GM08714 (cell line): ENCODE measurements around the gene SERINC5.
"Not testable (repeated sequence)": the region's sequence is repeated elsewhere in the genome, so short reads cannot be mapped to it uniquely, and the experiment has no call there.

Source experiments
- H3K4me3 ChIP-seq: fragments of 200-500 bp; sonication (Bioruptor generic); 2 replicates; pipeline ENCODE4 v1.5.1; 2014; ENCODE audit warnings: mild to moderate bottlenecking, low read length, inconsistent platforms
- ZNF274 ChIP-seq: IDR thresholded peaks from 2 replicates; pipeline ENCODE4 v1.6.1; 2012; ENCODE audit warnings: mild to moderate bottlenecking, low read depth, low read length

The SERINC5 gene

DNA sequence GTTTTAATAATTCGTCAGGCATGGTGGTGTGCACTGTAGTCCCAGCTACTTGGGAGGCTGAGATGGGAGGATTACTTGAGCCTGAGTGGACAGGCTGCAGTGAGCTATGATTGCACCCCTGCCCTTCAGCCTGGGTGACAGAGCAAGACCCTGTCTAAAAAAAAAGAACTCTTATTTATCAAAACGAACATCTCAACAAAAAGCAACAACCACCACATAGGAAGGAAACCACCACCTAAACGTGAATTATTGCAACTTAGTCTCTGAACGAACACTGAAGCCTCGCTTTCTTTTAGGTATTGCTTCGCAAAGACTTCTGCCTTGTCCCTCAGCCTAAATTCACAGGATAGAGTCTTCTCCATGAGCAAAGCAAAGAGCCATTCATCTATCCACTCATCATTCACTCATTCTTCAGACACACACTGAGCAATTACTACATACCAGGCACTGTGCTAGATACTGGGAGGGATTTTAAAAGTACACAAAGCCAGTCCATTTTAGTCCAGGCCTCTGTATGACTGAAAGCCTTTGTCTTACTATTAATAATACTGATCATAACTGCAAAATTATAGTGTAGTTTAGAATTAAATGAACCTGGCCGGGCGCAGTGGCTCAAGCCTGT, 163.3 kb downstream of the SERINC5 start:
- no peak overlapping the region for H3K4me3 ChIP-seq
- no peak for TF ChIP-seq ZNF274

DNA sequence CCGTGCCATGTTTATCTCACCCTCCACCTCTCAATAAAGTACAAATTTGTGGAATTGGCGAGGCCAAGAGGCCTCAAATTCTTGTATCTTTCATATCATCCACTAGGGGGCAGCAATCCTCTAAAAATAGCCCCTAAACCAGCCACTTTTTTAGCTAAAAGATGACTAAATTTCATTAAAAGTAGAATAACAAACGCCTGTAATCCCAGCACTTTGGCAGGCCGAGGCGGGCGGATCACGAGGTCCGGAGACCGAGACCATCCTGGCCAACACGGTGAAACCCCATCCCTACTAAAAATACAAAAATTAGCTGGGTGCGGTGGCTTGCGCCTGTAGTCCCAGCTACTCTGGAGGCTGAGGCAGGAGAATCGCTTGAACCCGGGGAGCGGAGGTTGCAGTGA, 164.1 kb downstream of the SERINC5 start:
- H3K4me3 ChIP-seq: not testable (repeated sequence)

DNA sequence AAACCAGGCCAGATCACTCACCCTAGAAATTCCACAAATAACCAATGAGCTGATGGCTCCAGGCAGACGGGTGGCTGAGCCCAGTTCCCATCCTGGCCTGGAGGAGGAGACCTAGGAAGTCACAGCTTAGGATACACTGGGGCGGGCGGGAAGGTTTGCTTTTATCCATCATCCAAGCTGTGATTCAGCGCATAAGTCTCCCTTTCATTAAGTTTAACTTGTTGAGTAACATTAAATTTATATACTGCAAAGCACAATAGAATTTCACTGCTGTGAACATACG, 165.0 kb downstream of the SERINC5 start:
- no peak for TF ChIP-seq ZNF274
- no peak overlapping the region for H3K4me3 ChIP-seq

DNA sequence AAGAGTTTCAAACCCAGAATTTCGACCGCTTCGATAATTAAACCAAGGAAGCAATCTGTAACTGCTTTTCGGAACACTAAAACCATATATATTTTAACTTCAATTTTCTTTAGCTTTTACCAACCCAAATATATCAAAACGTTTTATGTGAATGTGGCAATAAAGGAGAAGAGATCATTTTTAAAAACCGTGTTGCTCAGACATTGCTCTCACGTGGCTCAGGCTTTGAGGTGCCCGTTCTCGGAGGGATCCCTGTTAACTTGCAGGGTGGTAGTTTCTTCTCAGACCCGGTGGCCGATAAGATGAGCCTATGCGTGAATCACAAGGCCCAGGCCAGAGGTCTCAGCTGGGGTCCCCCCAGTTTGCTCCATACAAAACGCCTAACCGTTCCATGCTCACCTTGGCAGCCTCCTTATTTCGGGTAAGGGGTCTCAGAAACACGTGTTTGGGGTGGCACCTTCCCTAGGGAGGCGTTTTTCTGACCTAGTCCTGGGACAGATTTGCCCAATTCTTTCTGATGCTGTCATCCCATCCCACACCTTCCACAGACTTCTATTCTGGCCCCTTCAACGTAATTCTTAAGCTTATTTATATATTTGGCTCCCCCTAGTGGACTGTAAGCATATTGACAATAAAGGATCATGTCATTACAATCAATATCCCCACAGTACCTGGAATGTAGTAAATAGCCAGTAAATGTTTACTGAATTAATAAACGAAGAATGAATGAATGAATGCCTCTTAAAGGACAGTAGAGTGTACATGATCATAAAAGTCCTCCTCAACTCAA, 172.6 kb downstream of the SERINC5 start:
- no peak for TF ChIP-seq ZNF274
- H3K4me3 ChIP-seq: peak overlapping the region; percentile 7; the same call in 1 of the 2 replicates

DNA sequence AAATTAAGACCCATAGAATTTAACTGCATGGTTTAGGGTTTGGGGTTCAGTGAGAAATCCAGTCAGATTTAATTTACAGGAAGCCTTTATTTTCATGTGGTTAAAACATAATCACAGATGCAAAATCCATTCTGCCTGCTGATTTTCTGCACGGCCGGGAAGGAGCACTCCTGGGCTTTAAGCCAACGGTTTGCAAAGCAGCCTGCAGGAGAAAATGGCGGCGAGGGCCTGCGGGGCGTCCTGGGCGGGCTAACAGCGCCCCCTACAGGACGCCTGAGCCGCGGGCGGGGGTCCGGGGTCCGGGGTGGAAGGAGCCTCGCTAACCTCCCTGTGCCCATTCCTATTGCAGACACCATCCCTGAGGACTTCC, 173.1 kb downstream of the SERINC5 start:
- H3K4me3 ChIP-seq: no peak overlapping the region
- no peak for TF ChIP-seq ZNF274

DNA sequence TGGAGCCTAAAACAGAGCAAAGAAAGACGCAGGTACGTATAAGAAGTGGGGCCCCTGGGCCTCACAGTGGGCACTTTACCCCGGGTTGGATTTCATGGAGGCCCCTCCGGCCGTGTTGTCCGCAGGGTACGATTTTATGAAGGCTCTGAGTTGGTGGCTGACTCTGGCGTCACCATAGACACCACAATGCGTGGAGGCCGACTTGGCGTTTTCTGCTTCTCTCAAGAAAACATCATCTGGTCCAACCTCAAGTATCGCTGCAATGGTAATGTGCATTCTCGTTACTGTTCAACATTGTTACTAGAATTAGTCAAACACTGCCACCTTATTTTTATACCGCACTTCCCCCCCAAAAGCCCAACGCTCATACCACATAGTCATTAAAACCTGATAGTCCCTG, 173.6 kb downstream of the SERINC5 start:
- no peak overlapping the region for H3K4me3 ChIP-seq
- no peak for TF ChIP-seq ZNF274

DNA sequence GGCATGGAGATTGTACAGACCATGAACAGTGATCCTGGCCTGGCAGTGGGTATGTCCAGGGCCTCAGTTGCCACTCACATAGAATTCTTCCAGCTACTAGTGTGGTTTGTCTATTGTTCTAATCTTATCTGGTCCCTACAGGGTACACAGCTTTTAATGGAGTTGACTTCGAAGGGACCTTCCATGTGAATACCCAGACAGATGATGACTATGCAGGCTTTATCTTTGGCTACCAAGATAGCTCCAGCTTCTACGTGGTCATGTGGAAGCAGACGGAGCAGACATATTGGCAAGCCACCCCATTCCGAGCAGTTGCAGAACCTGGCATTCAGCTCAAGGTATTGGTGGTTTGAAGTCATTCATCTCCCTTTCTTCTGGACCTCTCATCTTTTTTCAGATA, 176.9 kb downstream of the SERINC5 start:
- H3K4me3 ChIP-seq: no peak overlapping the region
- no peak for TF ChIP-seq ZNF274

DNA sequence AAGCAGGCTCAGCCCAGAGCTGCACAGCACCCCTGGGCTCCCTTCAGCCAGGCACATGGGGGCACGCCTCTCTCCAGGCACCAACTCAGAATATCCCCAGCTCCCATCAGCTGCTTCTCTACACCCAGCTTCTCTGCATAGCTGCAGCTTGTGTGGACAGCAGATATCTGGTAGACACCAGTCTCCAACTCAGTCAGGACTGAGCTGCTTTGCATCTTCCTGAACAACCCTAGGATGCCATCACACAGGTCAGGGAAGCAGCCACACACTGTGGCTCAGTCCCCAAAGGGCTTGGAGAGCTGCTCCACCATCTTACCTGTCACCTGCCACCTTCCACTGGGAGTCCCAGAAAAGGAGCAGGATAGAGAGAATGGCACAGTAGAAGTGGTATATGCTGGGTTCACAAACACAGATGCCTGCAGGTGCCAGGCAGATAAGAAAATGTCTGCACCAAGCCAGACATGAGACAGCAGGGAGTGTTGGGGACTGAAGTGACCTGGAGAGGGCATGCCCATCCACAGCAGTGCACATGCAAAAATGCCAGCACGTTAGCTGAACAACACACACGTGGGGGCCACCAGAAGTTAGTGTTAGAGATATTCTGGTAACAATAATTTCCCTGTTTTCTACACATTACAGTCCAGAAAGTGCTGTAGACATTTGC, 178.7 kb downstream of the SERINC5 start:
- no peak for TF ChIP-seq ZNF274
- H3K4me3 ChIP-seq: no peak overlapping the region

DNA sequence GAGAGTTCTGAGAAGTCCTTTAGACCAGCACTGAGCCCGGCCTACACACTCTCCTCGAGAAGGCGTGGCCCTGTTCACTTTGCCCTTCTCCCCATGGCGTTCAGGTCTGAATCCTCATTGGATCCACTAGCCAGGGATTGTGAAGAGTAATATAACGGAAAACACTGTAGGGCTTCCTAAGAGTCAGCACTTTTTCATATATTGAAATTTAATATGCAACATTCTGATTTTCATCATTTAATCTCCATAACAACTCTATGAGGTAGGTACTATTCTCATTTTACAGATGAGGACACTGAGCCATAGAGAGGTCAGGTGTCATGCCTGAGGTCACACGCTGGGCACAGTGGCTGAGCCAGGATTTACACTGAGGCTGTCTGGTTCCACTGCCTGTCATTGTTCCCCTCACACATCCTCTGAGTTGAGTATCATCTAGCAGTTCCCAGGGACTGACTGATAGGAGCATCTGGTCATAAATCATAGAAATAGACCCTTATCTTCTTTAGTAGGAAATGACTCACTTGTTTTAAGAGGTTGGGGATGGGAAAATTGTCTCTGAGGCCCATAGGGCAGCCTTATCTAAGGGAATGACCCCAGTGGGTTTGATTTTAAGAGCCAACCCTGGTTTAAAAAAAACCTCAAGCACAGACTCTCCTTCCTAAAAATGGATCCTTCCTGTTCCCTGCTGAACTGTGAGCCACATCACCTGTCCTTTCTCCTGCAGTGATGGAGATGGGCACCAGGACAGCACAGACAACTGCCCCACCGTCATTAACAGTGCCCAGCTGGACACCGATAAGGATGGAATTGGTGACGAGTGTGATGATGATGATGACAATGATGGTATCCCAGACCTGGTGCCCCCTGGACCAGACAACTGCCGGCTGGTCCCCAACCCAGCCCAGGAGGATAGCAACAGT, 179.5 kb downstream of the SERINC5 start:
- H3K4me3 ChIP-seq: no peak overlapping the region
- TF ChIP-seq ZNF274: no peak

DNA sequence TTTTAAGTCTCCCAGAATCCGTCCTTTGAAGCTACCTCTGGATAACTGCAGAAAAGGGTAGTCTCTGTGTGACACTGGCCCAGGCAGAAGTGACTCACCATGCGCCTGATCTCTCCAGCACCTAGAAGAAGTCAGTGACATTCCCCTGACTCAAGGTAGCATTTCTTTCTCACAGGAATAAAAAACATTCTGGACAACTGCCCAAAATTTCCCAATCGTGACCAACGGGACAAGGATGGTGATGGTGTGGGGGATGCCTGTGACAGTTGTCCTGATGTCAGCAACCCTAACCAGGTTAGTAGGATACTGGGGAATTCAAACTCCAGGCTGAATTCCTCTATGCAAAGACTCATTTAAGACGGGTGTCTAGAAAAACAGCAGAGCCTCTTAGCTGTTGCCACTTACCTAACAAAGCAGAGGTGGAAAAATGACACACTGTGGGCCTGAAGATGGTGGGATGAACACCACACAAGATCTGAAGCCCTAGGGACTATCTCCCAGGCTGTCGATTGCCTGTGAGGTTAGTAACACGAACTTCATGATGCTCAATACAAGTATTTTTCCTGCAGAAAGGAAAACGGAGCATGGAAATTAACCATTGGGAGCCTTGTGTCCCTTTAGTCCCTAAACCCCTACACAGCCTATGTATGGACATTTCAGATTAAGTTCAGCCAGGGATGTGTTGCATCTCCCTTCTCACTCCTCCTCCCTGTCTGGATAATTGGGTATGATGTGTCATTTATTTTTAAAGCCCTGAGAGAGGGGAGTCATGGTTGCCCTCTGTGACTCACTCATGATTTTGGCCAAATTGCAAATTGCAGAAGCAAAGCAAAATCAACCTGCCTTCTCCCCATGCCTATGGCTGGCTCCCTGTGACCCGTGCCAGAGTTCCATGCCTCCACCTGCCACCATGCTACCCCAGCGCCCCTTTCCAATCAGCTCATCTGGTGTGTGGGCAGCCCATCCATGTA, 183.5 kb downstream of the SERINC5 start:
- no peak overlapping the region for H3K4me3 ChIP-seq
- TF ChIP-seq ZNF274: no peak

DNA sequence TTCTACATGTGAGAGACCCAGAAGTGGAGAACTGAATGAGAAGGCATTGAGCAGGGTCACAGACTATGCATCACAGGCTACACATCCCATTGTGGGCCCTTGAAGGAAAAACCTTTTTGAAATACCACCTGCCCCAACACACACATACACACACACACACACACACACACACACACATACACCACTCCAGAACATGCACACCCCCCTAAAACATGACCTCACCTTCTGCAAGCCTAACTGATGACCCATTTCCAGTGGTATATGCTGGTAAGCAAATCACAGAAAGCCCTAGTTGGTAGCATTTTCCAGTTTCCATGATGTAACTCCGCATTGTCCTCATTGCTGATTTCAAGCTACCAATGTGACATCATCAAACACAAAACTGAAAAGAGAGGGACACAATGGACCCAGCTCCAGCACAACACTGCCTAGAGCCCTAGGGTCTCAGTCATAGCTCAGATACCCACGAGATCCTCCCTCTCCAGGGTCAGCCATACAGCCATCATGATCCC, 184.3 kb downstream of the SERINC5 start:
- no peak for TF ChIP-seq ZNF274
- H3K4me3 ChIP-seq: no peak overlapping the region

DNA sequence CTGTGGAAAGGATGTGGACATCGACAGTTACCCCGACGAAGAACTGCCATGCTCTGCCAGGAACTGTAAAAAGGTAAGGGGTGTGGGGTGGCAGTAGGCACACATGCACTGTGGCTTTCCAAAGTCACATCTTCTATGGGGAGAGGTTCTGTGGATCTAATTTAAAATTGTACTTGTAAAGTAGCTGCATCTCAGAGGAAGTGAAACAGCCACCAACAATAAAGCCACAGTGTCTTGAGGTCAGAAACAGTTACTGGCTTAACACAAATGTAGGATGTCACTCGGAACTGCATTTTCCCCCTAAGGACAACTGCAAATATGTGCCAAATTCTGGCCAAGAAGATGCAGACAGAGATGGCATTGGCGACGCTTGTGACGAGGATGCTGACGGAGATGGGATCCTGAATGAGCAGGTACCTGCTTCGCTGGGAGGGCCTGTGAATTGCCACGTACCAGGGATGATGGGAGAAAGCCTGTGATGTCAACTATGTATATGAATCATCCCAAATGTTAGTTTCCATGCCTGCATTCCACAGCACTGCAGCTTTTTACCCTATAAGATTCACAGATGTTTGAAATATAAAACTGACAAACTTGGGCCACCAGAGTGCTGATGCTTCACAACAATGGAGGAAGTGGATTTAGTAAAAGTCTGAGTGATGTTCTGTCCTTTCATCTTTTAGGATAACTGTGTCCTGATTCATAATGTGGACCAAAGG, 185.4 kb downstream of the SERINC5 start:
- H3K4me3 ChIP-seq: no peak overlapping the region
- TF ChIP-seq ZNF274: no peak

DNA sequence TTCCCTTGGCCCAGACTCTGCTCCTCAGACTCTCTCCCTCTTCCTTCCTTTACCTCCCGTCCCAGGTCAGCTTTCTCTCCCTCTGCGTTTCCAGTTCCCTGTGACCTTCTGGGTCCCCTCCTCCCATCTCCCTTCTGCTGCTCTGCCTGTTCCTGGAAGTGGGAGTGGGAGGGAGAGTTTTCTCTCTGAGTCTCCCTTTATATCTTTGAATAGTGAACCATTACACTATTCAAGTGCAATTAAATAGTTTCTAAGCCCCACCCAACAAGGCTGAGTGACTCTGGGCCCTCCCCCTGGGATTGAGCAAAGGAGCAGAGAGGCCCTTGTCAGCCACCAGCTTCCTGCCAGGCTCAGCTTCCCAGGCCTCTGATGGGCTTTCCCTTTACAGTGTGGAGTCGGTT, 185.9 kb downstream of the SERINC5 start:
- no peak for TF ChIP-seq ZNF274
- H3K4me3 ChIP-seq: no peak overlapping the region
